OCI-M2 (cell line): ENCODE data around the gene R3HCC1L.
"Not testable (repeated sequence)": the region's sequence is repeated elsewhere in the genome, so short reads cannot be mapped to it uniquely, and the experiment has no call there.

Source experiments
- DNase-seq: peaks from one replicate; lab custom pipeline; 2025; ENCODE audit not compliant: unreplicated experiment; lab: John Stamatoyannopoulos, UW

R3HCC1L gene

GRCh38 chr10:98226508-98227144 is 92.2 kb downstream of the R3HCC1L start:
- no peak for DNase-seq

GRCh38 chr10:98227713-98228112 is 93.3 kb downstream of the R3HCC1L start:
- DNase-seq, result not testable (repeated sequence)

- not testable (repeated sequence) for DNase-seq
Observed at GRCh38 chr10:98228266-98228665, 93.8 kb downstream of the R3HCC1L start.

- DNase-seq, result no peak
Observed at GRCh38 chr10:98231417-98231816, 97.0 kb downstream of the R3HCC1L start.

- DNase-seq, result no peak
Observed at GRCh38 chr10:98235846-98236245, 101.4 kb downstream of the R3HCC1L start.

- DNase-seq, result no peak
Observed at GRCh38 chr10:98236862-98237261, 102.4 kb downstream of the R3HCC1L start.

- DNase-seq, result no peak
Observed at GRCh38 chr10:98238391-98238790, 103.9 kb downstream of the R3HCC1L start.

GRCh38 chr10:98240524-98240923 is 106.1 kb downstream of the R3HCC1L start:
- DNase-seq, result no peak

GRCh38 chr10:98242823-98243222 is 108.4 kb downstream of the R3HCC1L start:
- DNase-seq, result no peak

- DNase-seq, result no peak
Observed at GRCh38 chr10:98244141-98244540, 109.7 kb downstream of the R3HCC1L start.

GRCh38 chr10:98244586-98244985 is 110.1 kb downstream of the R3HCC1L start:
- DNase-seq, result no peak

- DNase-seq, result no peak
Observed at GRCh38 chr10:98246911-98247805, 112.7 kb downstream of the R3HCC1L start.

GRCh38 chr10:98248018-98248417 is 113.6 kb downstream of the R3HCC1L start:
- no peak for DNase-seq

GRCh38 chr10:98249134-98249533 is 114.7 kb downstream of the R3HCC1L start:
- no peak for DNase-seq

GRCh38 chr10:98251399-98251798 is 116.9 kb downstream of the R3HCC1L start:
- DNase-seq, result no peak

- DNase-seq, result no peak
Observed at GRCh38 chr10:98252464-98252863, 118.0 kb downstream of the R3HCC1L start.

- DNase-seq, result no peak
Observed at GRCh38 chr10:98253499-98253898, 119.0 kb downstream of the R3HCC1L start.

- no peak for DNase-seq
Observed at GRCh38 chr10:98254234-98254974, 119.9 kb downstream of the R3HCC1L start.

GRCh38 chr10:98255146-98255877 is 120.9 kb downstream of the R3HCC1L start:
- no peak for DNase-seq

- no peak for DNase-seq
Observed at GRCh38 chr10:98256692-98257091, 122.2 kb downstream of the R3HCC1L start.

- no peak for DNase-seq
Observed at GRCh38 chr10:98257198-98257597, 122.7 kb downstream of the R3HCC1L start.
